GM18861 (cell line): Measurements from ENCODE around the gene RASSF8.

ENCODE experiments used
- ATAC-seq: cut with Tn5 transposase; IDR thresholded peaks from one replicate; pipeline ENCODE4 v1.9.1; 2021; ENCODE audit not compliant: unreplicated experiment

The RASSF8 gene

GRCh38 chr12:26122681-26123481 is 164.4 kb downstream of the RASSF8 start:
- ATAC-seq = no peak

GRCh38 chr12:26123482-26123980 is 165.0 kb downstream of the RASSF8 start:
- ATAC-seq = no peak

- no peak for ATAC-seq
Observed at GRCh38 chr12:26124446-26125399, 166.2 kb downstream of the RASSF8 start, which contains the start of gene BHLHE41. TSS of gene BHLHE41 (minus strand) at chr12:26125037. CDS start at chr12:26124779, 258 bp downstream.

- ATAC-seq = no peak
Observed at GRCh38 chr12:26125400-26126339, 167.2 kb downstream of the RASSF8 start.

- no peak for ATAC-seq
Observed at GRCh38 chr12:26126340-26127284, 168.1 kb downstream of the RASSF8 start.

- no peak for ATAC-seq
Observed at GRCh38 chr12:26127404-26127803, 168.9 kb downstream of the RASSF8 start.

- ATAC-seq = no peak
Observed at GRCh38 chr12:26128168-26128567, 169.7 kb downstream of the RASSF8 start.
